Activated T-cell treated with anti-CD3 and anti-CD28 coated beads, Interleukin-2, amount 50 U/mL, for 72 hours (primary cell): ENCODE results near the gene DNAJA4. TPM values are rescaled to one million over a fixed set of nuclear protein-coding genes. Genes with fewer than 3 reads are reported as not detected.

Source experiments
- ATAC-seq, 2 donors: fragments of 150-1000 bp; cut with Tn5 transposase; replicated peaks in 1 of 2; 2 replicates each; pipeline ENCODE4 v1.10.0; 2021; ENCODE audit warnings: moderate library complexity in 2 of 2, mild to moderate bottlenecking in 1 of 2
- DNase-seq, 2 donors: peaks; one replicate each; pipeline ENCODE4 v3.0.0; 2021 to 2022; ENCODE audit warnings: mixed read lengths in 1 of 2
- H3K27ac Mint-ChIP-seq: one replicate; pipeline ENCODE4 v1.8.0; 2022; ENCODE audit warnings: mild to moderate bottlenecking, moderate library complexity, mixed read lengths
- H3K27me3 Mint-ChIP-seq: one replicate; pipeline ENCODE4 v1.8.0; 2022; ENCODE audit warnings: low read depth, mixed read lengths
- H3K36me3 Mint-ChIP-seq, 2 donors: one replicate each; pipeline ENCODE4 v1.8.0; 2022; ENCODE audit warnings: mixed read lengths in 2 of 2, mild to moderate bottlenecking in 1 of 2; ENCODE audit not compliant: insufficient read depth in 2 of 2
- H3K4me1 Mint-ChIP-seq: one replicate; pipeline ENCODE4 v1.8.0; 2022; ENCODE audit warnings: low read depth, mixed read lengths
- H3K4me3 Mint-ChIP-seq, 2 donors: one replicate each; pipeline ENCODE4 v1.8.0; 2022; ENCODE audit warnings: mild to moderate bottlenecking in 2 of 2, mixed read lengths in 2 of 2, moderate library complexity in 2 of 2
- H3K9me3 Mint-ChIP-seq, 2 donors: one replicate each; pipeline ENCODE4 v1.8.0; 2022; ENCODE audit warnings: mixed read lengths in 2 of 2
- total RNA-seq, 2 donors: library from RNA; stranded (reverse); gene quantifications; one replicate each; pipeline ENCODE4 v1.2.3, GENCODE V29; 2022

Gene DNAJA4
- 10 to 100 TPM; 30.7 to 36.4 TPM for total RNA-seq

DNA sequence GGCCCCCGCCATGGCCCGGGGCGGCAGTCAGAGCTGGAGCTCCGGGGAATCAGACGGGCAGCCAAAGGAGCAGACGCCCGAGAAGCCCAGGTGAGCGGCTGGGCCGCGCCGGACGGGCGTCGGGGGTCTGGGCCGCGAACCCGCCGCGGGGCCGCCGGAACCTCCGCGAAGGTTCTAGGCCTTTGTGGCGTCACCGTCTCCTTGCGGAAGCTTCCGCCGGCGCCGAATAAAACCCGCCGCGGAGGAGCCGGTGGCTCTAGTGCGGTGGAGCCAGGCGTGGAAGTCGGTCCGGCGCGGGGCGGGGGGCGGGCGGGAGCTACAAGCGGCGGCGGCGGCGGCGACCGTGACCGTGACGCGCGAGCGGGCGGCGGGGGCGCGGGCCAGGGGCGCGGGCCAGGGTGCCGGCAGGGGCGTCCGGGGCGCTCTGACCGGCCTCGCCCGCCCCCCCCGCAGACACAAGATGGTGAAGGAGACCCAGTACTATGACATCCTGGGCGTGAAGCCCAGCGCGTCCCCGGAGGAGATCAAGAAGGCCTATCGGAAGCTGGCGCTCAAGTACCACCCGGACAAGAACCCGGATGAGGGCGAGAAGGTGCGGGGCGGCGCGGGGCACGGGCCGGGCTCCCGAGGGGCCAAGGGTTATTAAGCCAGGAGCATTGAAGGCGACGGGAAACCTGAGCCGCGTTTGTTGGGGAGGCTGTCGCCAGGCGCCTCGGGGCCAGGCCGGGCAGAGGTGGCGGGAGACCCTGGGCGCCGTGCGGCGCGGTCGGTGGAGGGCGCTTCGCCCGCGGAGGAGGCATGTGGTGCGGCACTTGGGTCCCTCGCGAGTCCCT is at the start of gene DNAJA4:
TSS of gene DNAJA4 (plus strand) at position 259 of the 833 bp plus-strand sequence. CDS start at position 461, 202 bp downstream.
- Mint-ChIP-seq H3K9me3 (no peaks in the 10 kb centered on the region), H3K27me3 (no peaks in the 10 kb centered on the region), H3K4me3 (peak within 1 kb of the TSS; percentile 81 to 95), H3K4me1 (peaks cover 37% of the 10 kb centered on the region), H3K27ac (peak within 1 kb of the TSS; percentile 94), H3K36me3 (no peaks in the 10 kb centered on the region)
- DNase-seq (peak; percentile 64 to 69), ATAC-seq (peak; percentile 76)

DNA sequence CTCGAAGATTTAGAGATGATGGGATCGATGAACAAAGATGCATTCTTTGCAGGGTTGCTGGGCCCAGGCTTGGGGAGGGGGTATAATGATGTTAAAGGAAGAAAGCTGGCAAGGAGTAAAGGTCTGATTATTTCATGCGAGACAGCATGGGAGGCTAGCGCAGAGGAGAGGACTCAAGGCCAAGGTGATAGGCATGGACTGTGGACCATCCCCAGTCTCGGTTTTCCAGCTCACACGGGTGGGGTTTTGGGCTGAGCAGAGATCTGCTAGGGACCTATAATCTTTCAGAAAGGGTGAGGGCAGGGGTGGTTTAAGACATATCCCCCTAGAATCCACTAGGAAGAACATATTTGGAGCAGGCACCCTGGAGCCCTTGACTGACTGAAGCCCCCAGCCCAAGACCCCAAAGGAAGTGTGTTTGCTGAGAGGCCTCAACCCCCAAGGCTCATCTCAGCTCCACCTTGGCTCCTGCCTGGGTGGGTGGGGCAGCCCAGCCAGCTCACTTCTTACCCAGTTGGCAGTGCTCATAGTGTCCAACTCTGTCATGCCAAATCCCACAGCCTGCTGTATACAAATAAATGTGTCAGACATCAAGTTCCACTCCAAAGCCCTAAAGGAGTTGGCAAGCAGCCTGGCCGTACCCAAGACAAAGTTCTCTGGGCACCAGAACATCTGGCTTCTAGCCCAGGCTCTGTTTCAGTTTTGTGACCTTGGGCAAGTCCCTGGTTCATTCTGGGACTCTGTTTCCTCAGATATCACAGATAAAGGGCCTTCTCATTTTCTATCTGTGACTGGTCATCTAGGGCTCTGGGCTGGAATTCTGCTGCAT is 47.9 kb upstream of the DNAJA4 start:
- no peaks in the 10 kb centered on the region for H3K4me1 Mint-ChIP-seq
- no peak for DNase-seq
- H3K4me3 Mint-ChIP-seq, result no peak overlapping the region
- H3K27me3 Mint-ChIP-seq, result peaks cover 5% of the 10 kb centered on the region
- no peak overlapping the region for H3K27ac Mint-ChIP-seq
- no peak for ATAC-seq
- no peaks in the 10 kb centered on the region for H3K36me3 Mint-ChIP-seq
- no peaks in the 10 kb centered on the region for H3K9me3 Mint-ChIP-seq

DNA sequence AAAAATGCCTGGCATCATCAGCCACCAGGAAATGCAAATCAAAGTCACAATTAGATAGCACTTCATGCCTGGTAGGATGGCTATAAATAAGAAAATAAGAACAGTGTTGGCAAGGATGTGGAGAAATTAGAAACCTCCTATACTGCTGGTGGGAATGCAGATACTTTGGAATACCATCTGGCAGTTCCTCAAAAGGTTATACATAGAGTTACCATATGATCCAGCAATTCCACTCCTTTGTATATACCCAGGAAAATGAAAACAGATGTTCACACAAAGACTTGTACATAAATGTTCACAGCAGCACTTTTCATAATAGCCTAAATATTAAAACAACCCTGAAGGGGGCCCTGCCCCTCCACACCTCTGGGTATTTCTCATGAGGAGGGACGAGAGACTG is 43.6 kb upstream of the DNAJA4 start:
- H3K4me1 Mint-ChIP-seq, result peaks cover 3% of the 10 kb centered on the region
- H3K27ac Mint-ChIP-seq, result no peak overlapping the region
- no peak overlapping the region for H3K4me3 Mint-ChIP-seq
- no peaks in the 10 kb centered on the region for H3K9me3 Mint-ChIP-seq
- H3K27me3 Mint-ChIP-seq, result no peaks in the 10 kb centered on the region
- no peaks in the 10 kb centered on the region for H3K36me3 Mint-ChIP-seq
- no peak for DNase-seq
- ATAC-seq, result no peak

DNA sequence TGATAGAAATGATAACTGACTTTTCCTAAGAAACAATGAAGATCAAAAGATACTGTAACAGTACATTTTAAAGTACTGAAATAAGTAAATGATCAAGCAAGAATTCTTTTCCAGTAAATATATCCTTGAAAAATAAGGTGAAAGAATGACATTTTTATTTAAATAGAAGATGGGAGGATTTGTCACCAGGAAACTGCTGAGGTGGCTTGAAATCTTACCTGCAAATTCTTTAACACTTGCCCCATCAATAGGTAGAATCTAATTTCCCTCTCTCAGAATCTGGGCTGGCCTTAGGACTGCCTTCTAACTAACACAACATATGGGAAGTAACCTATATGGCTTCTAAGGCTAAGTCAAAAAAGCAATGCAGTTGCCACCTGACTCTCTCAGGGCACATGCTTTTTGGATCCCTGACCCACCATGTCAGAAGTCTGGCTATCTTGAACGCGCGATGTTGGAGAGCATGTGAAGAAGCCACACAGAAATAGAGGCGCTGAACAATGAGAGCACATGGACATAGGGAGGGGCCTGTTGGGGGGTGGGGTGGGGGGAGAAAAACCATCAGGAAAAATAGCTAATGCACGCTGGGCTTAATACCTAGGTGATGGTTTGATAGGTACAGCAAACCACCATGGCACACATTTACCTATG is 41.5 kb upstream of the DNAJA4 start:
- no peak for DNase-seq
- Mint-ChIP-seq H3K27me3 (no peaks in the 10 kb centered on the region), H3K4me3 (no peak overlapping the region), H3K36me3 (no peaks in the 10 kb centered on the region), H3K9me3 (no peaks in the 10 kb centered on the region), H3K4me1 (peaks cover 11% of the 10 kb centered on the region), H3K27ac (no peak overlapping the region)
- no peak for ATAC-seq

DNA sequence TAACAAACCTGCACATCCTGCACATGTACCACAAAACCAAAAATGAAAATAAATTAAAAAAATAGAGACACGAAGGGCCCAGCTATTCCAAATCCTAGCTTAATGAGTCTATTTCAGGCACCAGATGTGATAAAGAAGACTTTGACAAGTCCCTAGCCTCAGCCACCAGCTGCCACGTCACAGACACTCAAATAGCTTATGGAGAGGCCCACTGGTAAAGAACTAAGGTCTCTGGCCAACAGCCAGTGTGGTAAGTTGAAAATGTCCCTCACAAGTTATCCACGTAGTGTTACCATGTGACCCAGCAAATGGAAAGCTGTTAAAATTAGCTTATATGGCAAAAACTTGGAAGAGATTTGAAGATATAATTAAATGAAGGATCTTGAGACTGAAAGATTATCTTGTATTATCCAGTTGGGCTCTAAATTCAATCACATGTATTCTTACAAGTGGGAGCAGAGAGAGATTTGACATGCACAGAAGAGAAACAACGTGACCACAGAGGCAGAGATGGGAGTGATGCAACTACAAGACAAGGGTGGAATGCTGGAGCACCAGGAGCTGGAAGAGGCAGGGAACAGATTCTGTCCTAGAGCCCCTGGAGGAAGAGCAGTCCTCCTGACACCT is 40.9 kb upstream of the DNAJA4 start:
- ATAC-seq (no peak), DNase-seq (no peak)
- Mint-ChIP-seq H3K9me3 (no peaks in the 10 kb centered on the region), H3K27me3 (no peaks in the 10 kb centered on the region), H3K27ac (peak overlapping the region; percentile 57), H3K4me1 (peaks cover 11% of the 10 kb centered on the region), H3K4me3 (peak overlapping the region in 1 of 2 donors; percentile 29), H3K36me3 (no peaks in the 10 kb centered on the region)

- ATAC-seq (peak in 1 of 2 donors; percentile 12), DNase-seq (no peak)
- no peaks in the 10 kb centered on the region for H3K36me3 Mint-ChIP-seq
- no peaks in the 10 kb centered on the region for H3K9me3 Mint-ChIP-seq
- H3K27ac Mint-ChIP-seq, result no peak overlapping the region
- no peaks in the 10 kb centered on the region for H3K27me3 Mint-ChIP-seq
- H3K4me3 Mint-ChIP-seq, result no peak overlapping the region
- H3K4me1 Mint-ChIP-seq, result peaks cover 11% of the 10 kb centered on the region
Measured at GRCh38 chr15:78224023-78224411, 40.3 kb upstream of the DNAJA4 start.

DNA sequence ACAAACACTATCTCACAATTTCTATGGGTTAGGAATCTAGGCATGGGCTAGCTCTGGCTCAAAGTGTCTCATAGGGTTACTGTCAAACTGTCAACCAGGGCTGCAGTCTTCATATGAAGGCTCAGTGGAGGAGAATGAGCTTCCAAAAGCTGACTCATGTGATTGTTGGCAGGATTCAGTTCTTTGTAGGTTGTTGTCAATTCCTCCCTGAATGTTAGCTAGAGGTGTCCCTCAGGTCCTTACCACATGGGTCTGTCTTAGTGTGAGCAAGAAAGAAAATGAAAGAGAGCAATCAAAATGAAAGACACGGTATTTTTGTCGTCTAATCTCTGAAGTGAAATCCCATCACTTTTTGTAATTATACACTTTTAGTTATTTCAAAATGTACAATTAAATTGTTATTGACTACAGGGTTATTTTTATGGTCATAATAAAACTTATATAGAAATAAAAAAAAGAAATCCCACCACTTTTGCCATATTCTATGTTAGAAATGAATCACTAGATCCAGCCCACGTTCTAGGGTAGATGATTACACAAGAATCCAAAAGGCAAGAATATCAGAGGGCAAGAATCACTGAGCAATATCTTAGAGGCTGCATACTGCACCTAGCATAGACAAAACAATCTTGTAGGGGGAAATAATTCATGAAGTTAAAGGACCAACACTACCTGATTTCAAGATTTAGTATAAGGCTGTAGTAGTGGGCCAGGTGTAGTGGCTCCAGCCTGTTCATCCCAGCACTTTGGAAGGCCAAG is 38.4 kb upstream of the DNAJA4 start:
- peak overlapping the region in 1 of 2 donors; percentile 4 for H3K4me3 Mint-ChIP-seq
- peaks cover 11% of the 10 kb centered on the region for H3K4me1 Mint-ChIP-seq
- H3K9me3 Mint-ChIP-seq, result no peaks in the 10 kb centered on the region
- no peak overlapping the region for H3K27ac Mint-ChIP-seq
- DNase-seq (peak; percentile 19 to 34), ATAC-seq (peak; percentile 96 to 98)
- no peaks in the 10 kb centered on the region for H3K36me3 Mint-ChIP-seq
- no peaks in the 10 kb centered on the region for H3K27me3 Mint-ChIP-seq

GRCh38 chr15:78228356-78228996 is 35.9 kb upstream of the DNAJA4 start:
- H3K9me3 Mint-ChIP-seq, result no peaks in the 10 kb centered on the region
- H3K4me1 Mint-ChIP-seq, result peaks cover 11% of the 10 kb centered on the region
- no peaks in the 10 kb centered on the region for H3K27me3 Mint-ChIP-seq
- H3K4me3 Mint-ChIP-seq, result no peak overlapping the region
- no peak for ATAC-seq
- H3K36me3 Mint-ChIP-seq, result no peaks in the 10 kb centered on the region
- no peak overlapping the region for H3K27ac Mint-ChIP-seq
- no peak for DNase-seq

DNA sequence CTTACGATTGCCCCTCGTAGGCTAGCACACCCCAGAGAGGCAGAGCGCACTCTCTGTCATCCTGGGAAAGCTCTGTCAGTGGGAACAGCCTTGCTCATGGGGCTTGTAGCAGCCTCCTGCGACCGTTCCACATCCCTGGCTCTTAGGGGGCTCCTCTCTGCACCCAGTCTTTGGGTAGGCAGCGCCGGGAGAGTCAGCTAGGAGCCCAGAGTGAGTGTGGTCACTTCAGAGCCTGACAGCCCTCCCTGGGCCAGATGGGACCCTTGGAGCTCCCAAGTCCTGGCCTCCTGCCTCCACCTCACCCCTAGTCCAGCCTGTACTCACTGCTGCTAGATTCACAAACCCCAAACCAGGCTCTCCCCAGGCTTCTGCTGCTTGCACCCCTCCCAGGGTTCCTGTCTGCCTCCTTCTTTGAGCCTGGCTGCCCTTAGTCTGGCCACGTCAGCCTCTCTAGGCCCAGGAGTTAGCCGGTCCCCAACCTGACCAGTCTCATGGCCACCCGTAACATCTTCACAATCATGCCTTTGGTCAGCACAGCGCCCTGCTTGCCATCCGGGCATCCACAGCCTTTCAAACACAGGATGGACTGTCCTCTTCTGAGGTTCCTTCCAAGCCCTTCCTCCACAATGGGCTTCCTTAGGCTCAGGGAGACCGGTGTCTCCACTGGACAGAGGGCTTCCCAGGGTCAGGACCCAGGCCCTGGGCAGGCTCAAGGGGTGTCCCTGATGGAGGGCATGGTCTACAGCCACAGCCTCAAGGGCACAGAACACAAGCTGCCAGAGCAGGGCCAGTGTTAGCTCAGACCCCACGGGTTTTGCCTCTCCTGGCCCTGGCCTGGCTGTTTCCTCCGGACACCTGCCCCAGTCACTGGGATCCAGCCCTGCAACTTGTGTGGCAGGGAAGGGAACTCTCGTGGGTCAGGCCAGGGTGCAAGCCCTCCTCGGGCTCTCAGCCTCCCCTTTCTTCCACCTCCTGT is 34.6 kb upstream of the DNAJA4 start:
- no peaks in the 10 kb centered on the region for H3K27me3 Mint-ChIP-seq
- H3K4me3 Mint-ChIP-seq, result no peak overlapping the region
- no peaks in the 10 kb centered on the region for H3K9me3 Mint-ChIP-seq
- no peak overlapping the region for H3K27ac Mint-ChIP-seq
- DNase-seq, result no peak
- H3K4me1 Mint-ChIP-seq, result peaks cover 11% of the 10 kb centered on the region
- no peak for ATAC-seq
- no peaks in the 10 kb centered on the region for H3K36me3 Mint-ChIP-seq

GRCh38 chr15:78232951-78233350 is 31.4 kb upstream of the DNAJA4 start:
- Mint-ChIP-seq H3K36me3 (no peaks in the 10 kb centered on the region), H3K9me3 (no peaks in the 10 kb centered on the region), H3K4me3 (no peak overlapping the region), H3K4me1 (no peaks in the 10 kb centered on the region), H3K27me3 (no peaks in the 10 kb centered on the region), H3K27ac (no peak overlapping the region)
- DNase-seq (no peak), ATAC-seq (no peak)

DNA sequence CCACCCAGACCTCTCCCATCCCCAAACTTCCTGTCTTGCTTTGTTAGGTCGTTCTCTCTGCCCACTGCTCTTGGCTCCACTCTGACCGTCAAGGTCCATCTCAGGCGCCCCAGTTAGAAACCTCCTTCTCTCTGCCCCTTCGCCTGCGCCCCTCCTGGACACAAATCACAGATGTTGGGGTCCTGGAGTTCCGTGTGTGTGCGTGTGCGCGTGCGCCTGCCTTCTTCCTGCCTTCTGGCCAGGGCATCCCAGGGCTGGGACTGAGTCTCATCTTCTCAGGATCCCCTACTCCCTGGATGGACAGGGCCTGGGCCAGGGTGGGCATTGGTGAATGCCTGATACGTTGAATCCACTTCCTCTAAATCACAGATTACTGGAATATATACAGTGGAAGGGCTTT is 30.9 kb upstream of the DNAJA4 start:
- H3K27me3 Mint-ChIP-seq, result no peaks in the 10 kb centered on the region
- H3K27ac Mint-ChIP-seq, result no peak overlapping the region
- ATAC-seq (no peak), DNase-seq (no peak)
- H3K4me1 Mint-ChIP-seq, result no peaks in the 10 kb centered on the region
- no peaks in the 10 kb centered on the region for H3K9me3 Mint-ChIP-seq
- H3K4me3 Mint-ChIP-seq, result no peak overlapping the region
- no peaks in the 10 kb centered on the region for H3K36me3 Mint-ChIP-seq
